Fibroblast of skin of right quadriceps (primary cell): Measurements from ENCODE around the gene FBXO42.
A peak's percentile ranks its signal among the peaks of the same experiment; 100 is the strongest.

Experiments
- DNase-seq: peaks from one replicate; pipeline ENCODE4 v3.0.0-alpha.2; 2013

The FBXO42 gene

GRCh38 chr1:16321176-16321867 lies 31.0 kb downstream of the FBXO42 start:
- peak; percentile 17 for DNase-seq

DNA sequence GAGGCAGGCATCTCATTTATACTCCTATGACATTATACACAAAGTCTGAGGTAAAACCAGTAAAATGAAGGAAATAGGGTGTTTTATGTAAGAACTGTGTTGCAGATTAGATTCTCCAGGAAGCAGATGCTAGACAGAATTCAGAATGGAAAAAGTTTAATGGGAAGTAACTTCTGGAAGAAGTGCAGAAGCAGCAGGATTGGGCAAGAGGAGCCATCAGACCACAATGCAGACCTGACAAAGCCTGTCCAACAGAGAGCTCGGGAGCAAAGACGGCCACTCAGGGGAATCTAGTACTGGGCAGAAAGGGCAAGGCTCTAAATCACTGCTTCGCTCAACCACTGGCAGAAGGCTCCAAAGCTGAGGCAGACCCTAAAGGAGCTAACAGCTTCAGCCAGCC lies 33.7 kb downstream of the FBXO42 start:
- no peak for DNase-seq

DNA sequence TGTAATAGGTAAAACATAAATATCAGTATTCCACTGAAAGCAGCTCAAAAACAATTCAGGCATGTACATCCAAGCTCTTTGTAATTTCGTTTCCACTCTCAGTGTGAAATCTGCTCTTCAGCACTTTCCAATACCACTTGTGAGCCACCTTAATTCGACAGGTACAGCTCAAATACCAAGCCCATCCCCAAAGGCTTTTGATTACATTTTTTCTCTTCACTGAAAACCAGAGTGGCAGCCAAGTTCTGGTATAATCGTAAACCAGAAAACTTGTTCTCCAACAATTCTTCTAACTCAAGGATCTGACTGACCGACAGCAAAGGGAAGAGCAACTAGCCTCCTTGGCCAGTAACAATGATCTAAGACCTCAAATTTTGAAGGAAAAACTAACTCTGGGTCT lies 36.8 kb downstream of the FBXO42 start:
- no peak for DNase-seq

DNA sequence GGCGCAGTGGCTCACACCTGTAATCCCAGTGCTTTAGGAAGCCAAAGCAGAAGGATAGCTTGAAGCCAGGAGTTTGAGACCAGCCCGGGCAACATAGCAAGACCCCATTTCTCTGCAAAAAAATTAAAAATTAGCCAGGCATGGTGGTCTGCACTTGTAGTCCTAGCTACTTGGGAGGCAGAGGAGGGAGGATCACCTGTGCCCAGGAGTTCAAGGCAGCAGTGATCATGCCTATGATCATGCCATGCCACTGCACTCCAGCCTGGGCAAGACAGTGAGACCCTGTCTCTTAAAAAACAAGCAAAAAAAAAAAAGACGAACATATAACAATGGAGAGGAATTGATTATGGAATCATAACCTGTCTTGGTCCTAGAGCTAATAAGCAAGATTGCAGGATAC lies 45.1 kb downstream of the FBXO42 start:
- no peak for DNase-seq

- no peak for DNase-seq
Observed at GRCh38 chr1:16302709-16303627, 49.3 kb downstream of the FBXO42 start.

- no peak for DNase-seq
Observed at GRCh38 chr1:16300436-16300835, 51.8 kb downstream of the FBXO42 start.

DNA sequence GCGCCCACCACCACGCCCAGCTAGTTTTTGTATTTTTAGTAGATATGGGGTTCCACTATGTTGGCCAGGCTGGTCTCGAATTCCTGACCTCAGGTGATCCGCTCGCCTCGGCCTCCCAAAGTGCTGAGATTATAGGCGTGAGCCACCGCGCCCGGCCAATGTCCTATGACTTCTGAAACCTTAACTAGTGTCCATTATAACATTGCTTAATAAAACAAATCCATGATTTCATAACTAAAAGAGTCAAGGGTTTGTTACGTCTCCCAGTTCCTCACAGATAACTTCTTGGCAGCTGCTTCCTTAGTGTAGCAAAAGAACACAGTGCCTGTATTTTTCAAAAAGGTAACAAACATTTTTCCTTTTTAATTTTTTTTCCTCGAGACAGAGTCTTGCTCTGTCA lies 53.6 kb downstream of the FBXO42 start:
- DNase-seq = no peak

- no peak for DNase-seq
Observed at GRCh38 chr1:16296643-16297042, 55.6 kb downstream of the FBXO42 start.

GRCh38 chr1:16294219-16295212 lies 57.8 kb downstream of the FBXO42 start:
- no peak for DNase-seq

DNA sequence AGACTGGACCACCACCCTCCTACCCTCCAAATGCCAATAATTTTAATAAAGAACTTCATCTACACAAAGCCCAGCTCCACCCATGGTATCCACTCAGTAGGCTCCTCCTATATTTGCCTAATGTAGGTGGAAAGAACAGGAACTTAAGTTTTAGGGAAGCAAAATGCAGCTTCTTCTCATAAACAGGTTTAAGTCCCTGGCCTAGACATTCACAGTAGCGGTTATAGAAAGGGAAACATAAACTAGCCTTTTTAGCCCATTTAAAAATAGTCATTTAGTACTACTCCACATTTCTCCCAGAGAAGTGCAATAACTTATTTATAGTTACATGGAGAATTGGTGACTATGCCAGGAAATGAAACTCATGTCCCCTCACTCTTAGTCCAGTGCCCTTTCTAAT lies 58.7 kb downstream of the FBXO42 start:
- DNase-seq = no peak

- no peak for DNase-seq
Observed at GRCh38 chr1:16292739-16293138, 59.5 kb downstream of the FBXO42 start.

DNA sequence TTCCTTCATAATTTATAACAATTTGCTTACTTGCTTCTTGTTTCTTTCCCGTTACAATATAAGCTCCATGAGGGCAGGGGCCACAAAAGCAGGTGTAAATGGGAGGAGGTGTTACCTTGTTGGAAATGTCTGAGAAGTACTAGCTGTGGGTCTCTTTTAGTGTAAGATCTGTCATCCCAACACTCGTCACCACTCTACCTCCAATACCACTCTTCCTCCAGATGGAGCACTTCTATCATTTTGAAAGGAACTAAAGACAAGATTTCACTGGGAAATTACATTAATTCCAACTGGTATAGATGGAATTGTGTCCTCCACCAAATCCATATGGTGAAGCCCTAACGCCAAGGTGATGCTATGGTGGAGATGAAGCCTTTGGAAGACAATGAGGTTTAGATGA lies 62.3 kb downstream of the FBXO42 start:
- DNase-seq = no peak

DNA sequence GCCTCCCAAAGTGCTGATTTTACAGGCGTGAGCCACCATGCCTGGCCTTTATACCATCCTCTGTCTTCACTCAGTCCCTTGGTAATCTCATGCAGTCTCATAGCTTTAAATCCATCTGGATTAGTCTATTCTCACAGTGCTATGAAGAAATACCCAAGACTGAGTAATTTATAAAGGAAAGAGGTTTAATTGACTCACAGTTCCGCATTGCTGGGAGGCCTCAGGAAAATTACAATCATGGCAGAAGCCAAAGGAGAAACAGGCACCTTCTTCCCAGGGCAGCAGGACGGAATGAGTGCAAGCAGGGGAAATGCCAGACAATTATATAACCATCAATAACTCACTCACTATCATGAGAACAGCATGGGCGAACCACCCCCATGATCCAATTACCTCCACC lies 66.2 kb downstream of the FBXO42 start:
- DNase-seq = no peak

DNA sequence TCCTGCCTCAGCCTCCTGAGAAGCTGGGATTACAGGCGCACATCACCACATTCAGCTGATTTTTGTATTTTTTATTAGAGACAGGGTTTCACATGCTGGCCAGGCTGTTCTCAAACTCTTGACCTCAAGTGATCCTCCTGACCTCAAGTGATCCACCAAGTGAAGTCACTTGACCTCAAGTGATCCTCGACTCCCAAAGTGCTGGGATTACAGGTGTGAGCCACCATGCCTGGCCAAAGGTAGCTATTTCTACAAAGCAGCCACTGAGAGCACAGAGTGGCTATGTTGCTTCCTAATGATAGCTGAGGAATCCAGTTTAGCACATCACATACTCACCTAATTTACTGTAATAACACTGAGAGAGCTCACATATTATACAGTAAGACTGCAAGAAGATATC lies 70.5 kb downstream of the FBXO42 start:
- DNase-seq = no peak

GRCh38 chr1:16279186-16279585 lies 73.1 kb downstream of the FBXO42 start:
- no peak for DNase-seq

- no peak for DNase-seq
Observed at GRCh38 chr1:16276302-16277030, 75.8 kb downstream of the FBXO42 start.

GRCh38 chr1:16275591-16275990 lies 76.7 kb downstream of the FBXO42 start:
- no peak for DNase-seq

DNA sequence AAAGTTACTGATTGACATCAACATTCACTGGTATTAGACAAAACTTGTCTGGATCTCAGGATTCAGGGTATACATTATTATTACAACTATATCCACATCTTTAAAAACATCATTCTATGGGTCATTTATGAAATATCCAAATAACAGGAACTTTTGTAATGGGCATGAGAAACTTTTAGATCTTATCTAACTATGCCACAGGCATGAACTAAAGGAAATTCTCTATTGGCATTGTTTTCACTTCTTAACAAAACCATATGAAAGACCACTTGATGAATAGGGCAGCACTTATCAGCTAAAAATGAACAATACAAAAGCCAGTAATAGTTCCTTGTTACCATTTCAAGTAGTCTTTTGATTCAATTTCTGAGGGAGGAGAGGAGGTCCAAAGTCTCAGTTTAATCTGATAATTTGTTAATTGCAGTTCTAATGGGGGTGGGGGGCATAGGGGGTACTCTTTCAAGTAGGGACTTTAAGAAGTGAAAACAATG lies 84.5 kb downstream of the FBXO42 start:
- DNase-seq = no peak

- no peak for DNase-seq
Observed at GRCh38 chr1:16266411-16267118, 85.7 kb downstream of the FBXO42 start.

GRCh38 chr1:16262067-16262466 lies 90.2 kb downstream of the FBXO42 start:
- DNase-seq = no peak

DNA sequence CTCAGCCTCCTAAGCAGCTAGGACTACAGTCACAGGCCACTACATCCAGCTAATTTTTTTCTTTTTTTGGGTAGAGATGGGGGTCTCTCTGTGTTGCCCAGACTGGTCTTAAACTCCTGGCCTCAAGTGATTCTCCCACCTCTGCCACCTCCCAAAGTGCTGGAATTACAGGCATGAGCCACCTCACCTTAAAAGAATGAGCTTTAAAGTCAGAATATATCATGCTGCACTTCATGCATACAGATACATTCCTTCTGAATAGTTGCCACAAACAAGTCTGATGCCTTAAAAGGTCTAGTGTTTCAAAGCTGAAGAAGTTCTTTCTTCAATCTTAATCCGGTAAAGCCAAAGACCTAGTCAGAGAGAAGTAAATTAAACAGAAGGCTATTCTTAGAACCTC lies 91.5 kb downstream of the FBXO42 start:
- DNase-seq = peak; percentile 74
